Measurements from ENCODE around the gene MYCL.

GRCh38 chr1:39905172-39905571, 3.5 kb upstream of the MYCL start:
- no peak for TF ChIP-seq CTCF (IDR thresholded peaks at IDR 0.05)
- TF ChIP-seq POLR2A (IDR thresholded peaks at IDR 0.05), result no peak
